Measurements from ENCODE around the gene WDR7.

DNA sequence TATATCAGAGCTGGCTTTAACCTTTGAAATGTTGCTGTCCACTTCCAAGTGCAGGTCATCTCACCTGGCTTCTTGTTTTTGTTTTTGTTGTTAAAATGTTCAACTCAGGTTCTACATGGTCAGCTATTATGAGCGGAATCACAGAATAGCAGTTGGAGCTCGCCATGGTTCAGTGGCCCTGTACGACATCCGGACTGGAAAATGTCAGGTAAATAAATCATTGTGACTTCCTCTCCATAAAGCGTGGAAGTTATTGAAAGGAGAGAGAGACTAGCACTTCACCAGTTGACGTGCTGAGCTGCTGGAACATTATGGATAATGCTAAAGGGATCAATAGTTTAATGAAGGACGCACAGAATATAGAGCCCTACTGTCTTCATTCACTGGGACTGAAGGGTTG lies 311.2 kb downstream of the WDR7 start:
- TF ChIP-seq POLR2A (IDR thresholded peaks at IDR 0.05; ENCODE audit: low read depth) (no peak), EP300 (IDR thresholded peaks at IDR 0.05) (no peak)
- TF ChIP-seq, protein P1, sequence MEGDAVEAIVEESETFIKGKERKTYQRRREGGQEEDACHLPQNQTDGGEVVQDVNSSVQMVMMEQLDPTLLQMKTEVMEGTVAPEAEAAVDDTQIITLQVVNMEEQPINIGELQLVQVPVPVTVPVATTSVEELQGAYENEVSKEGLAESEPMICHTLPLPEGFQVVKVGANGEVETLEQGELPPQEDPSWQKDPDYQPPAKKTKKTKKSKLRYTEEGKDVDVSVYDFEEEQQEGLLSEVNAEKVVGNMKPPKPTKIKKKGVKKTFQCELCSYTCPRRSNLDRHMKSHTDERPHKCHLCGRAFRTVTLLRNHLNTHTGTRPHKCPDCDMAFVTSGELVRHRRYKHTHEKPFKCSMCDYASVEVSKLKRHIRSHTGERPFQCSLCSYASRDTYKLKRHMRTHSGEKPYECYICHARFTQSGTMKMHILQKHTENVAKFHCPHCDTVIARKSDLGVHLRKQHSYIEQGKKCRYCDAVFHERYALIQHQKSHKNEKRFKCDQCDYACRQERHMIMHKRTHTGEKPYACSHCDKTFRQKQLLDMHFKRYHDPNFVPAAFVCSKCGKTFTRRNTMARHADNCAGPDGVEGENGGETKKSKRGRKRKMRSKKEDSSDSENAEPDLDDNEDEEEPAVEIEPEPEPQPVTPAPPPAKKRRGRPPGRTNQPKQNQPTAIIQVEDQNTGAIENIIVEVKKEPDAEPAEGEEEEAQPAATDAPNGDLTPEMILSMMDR (IDR thresholded peaks at IDR 0.05): no peak
